Lower leg skin (tissue), 3 donors: Measurements from ENCODE around the gene NUCB1.
"Not testable (repeated sequence)": the region's sequence is repeated elsewhere in the genome, so short reads cannot be mapped to it uniquely, and the experiment has no call there.

Experiments
- POLR2A ChIP-seq, 2 donors: fragments of 450-650 bp; IDR thresholded peaks; one replicate each; pipeline ENCODE4 v1.6.1; 2016 to 2017; ENCODE audit warnings: antibody characterized with exemption in 2 of 2, mild to moderate bottlenecking in 1 of 2, moderate library complexity in 1 of 2
- TF ChIP-seq, protein P1 (sequence below), 3 donors: fragments of 450-650 bp; IDR thresholded peaks; one replicate each; pipeline ENCODE4 v1.5.1; 2016; ENCODE audit warnings: antibody characterized with exemption in 3 of 3, mild to moderate bottlenecking in 3 of 3, moderate library complexity in 2 of 3

DNA sequence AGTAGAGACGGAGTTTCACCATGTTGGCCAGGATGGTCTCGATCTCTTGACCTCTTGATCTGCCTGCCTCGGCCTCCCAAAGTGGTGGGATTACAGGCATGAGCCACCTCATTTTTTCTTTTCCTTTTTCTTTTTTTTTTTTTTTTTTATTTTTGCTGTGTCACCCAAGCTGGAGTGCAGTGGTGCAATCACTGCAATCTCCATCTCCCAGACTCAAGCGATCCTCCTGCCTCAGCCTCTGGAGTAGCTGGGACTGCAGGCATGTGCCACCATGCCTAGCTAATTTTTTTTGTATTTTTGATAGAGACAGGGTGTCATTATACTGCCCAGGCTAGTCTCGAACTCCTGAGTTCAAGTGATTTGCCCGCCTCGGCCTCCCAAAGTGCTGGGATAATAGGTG, 2.2 kb downstream of the NUCB1 start:
- TF ChIP-seq, protein P1, sequence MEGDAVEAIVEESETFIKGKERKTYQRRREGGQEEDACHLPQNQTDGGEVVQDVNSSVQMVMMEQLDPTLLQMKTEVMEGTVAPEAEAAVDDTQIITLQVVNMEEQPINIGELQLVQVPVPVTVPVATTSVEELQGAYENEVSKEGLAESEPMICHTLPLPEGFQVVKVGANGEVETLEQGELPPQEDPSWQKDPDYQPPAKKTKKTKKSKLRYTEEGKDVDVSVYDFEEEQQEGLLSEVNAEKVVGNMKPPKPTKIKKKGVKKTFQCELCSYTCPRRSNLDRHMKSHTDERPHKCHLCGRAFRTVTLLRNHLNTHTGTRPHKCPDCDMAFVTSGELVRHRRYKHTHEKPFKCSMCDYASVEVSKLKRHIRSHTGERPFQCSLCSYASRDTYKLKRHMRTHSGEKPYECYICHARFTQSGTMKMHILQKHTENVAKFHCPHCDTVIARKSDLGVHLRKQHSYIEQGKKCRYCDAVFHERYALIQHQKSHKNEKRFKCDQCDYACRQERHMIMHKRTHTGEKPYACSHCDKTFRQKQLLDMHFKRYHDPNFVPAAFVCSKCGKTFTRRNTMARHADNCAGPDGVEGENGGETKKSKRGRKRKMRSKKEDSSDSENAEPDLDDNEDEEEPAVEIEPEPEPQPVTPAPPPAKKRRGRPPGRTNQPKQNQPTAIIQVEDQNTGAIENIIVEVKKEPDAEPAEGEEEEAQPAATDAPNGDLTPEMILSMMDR (IDR thresholded peaks at IDR 0.05), result not testable (repeated sequence)
- not testable (repeated sequence) for TF ChIP-seq POLR2A (IDR thresholded peaks at IDR 0.05)
